ENCODE data around the gene TMC1.
A peak's percentile ranks its signal among the peaks of the same experiment; 100 is the strongest.

GRCh38 chr9:72871685-72872084, 350.3 kb downstream of the TMC1 start:
- TF ChIP-seq E2F6 (IDR thresholded peaks at IDR 0.05) (no peak), KDM1A (IDR thresholded peaks at IDR 0.05; ENCODE audit: borderline replicate concordance, low read length) (no peak), CTCF (IDR thresholded peaks at IDR 0.05; ENCODE audit: control extremely low read depth in 1 of 3, insufficient read depth in 1 of 3, low read depth in 1 of 3, low read length in 3 of 3) (peak in 2 of 3 experiments; percentile 21 to 37; a peak in 2 of 4 replicates), RXRA (IDR thresholded peaks at IDR 0.05; ENCODE audit: insufficient read depth, low read depth, low read length) (no peak), ZNF274 (IDR thresholded peaks at IDR 0.05; ENCODE audit: borderline replicate concordance, extremely low read depth, low read length) (no peak), EP300 (IDR thresholded peaks at IDR 0.05; ENCODE audit: borderline replicate concordance in 1 of 2, low read depth in 2 of 2, low read length in 2 of 2) (no peak), CHD2 (IDR thresholded peaks at IDR 0.05; ENCODE audit: low read length) (no peak), SIN3A (conservative IDR thresholded peaks at IDR 0.05 in 1 of 2, IDR thresholded peaks at IDR 0.05 in 1 of 2; ENCODE audit: low read depth in 1 of 2, low read length in 2 of 2) (no peak), USF2 (IDR thresholded peaks at IDR 0.05; ENCODE audit: low read length) (no peak), SAP30 (IDR thresholded peaks at IDR 0.05; ENCODE audit: insufficient read depth, insufficient replicate concordance, low read length) (no peak), POLR2A (IDR thresholded peaks at IDR 0.05; ENCODE audit: control extremely low read depth in 1 of 2, low read depth in 2 of 2, low read length in 2 of 2) (no peak)

Measured in H1 (cell line).